GM18505 (cell line): Measurements from ENCODE around the gene FANCC.

Experiments
- ATAC-seq: cut with Tn5 transposase; IDR thresholded peaks from one replicate; pipeline ENCODE4 v1.9.1; 2021; ENCODE audit not compliant: unreplicated experiment
- POLR2A ChIP-seq: IDR thresholded peaks from 4 replicates; pipeline ENCODE4 v1.6.1; 2011; ENCODE audit warnings: borderline replicate concordance; ENCODE audit not compliant: insufficient read depth, insufficient read length; ENCODE audit errors: extremely low read depth

The FANCC gene

GRCh38 chr9:95142315-95142714 lies 175.2 kb downstream of the FANCC start:
- ATAC-seq = no peak
- TF ChIP-seq POLR2A = no peak

DNA sequence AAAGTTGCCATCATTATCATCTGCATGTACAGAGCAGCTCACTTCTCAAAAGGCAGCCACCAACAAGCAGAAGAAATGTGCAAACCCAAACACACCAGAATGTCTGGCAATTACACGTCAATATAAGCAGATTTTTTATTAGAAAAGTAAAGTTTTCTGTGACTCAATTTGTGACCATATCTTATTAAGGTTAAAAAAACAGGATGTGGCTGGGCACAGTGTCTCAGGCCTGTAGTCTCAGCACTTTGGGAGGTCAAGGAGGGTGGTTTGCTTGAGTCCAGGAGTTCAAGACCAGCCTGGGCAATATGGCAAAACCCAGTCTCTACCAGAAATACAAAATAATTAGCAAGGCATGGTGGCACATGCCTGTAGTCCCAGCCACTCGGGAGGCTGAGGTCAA lies 176.7 kb downstream of the FANCC start:
- no peak for TF ChIP-seq POLR2A
- ATAC-seq = no peak

- TF ChIP-seq POLR2A = no peak
Measured at GRCh38 chr9:95139126-95139525, 178.4 kb downstream of the FANCC start.

GRCh38 chr9:95138474-95138873 lies 179.0 kb downstream of the FANCC start:
- no peak for ATAC-seq
- TF ChIP-seq POLR2A = no peak

More at GRCh38 chr9:95139126-95139525, 178.4 kb downstream of the FANCC start:
- no peak for ATAC-seq

GRCh38 chr9:95137587-95138145 lies 179.8 kb downstream of the FANCC start:
- no peak for ATAC-seq
- TF ChIP-seq POLR2A = no peak

DNA sequence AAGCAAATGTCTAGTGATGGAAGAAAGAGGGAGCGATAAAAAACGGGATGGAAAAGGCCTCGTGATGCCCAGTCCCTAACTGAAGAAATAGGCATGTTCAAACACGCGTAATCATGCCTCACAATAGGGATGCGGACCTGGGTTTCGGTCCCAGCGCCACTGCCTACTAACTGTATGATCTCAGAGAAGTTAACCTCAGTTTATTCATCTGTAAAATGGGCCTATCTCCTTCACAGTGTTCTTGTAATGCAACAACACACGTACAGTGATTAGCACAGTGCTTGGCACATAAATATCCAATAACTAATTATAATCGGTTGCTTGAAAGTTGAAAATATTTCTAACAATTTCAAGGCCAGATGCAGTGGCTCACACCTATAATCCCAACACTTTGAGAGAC lies 181.8 kb downstream of the FANCC start:
- ATAC-seq = no peak

GRCh38 chr9:95134457-95134881 lies 183.0 kb downstream of the FANCC start:
- TF ChIP-seq POLR2A = no peak
- no peak for ATAC-seq

More for the DNA sequence above, 181.8 kb downstream of the FANCC start:
- no peak for TF ChIP-seq POLR2A

DNA sequence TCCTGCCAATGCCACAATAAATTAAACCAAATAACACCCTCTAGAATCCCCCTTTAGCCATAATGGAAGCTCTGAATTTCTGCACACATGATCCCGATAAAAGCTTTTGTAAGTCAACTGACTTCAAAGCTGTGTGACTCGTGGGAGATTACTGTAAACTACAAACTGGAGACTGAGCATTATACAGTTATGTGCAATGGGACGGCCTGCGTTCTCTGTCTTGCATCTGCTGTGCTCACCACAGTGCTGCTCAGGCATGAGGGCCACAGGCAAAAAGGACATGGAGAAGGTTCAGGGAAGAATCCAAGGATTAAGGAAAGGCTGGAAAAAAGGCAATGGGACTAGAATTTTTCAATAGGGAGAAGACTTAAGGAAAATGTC lies 184.2 kb downstream of the FANCC start:
- no peak for ATAC-seq
- TF ChIP-seq POLR2A = no peak

GRCh38 chr9:95132366-95133324 lies 184.9 kb downstream of the FANCC start:
- no peak for ATAC-seq
- no peak for TF ChIP-seq POLR2A

DNA sequence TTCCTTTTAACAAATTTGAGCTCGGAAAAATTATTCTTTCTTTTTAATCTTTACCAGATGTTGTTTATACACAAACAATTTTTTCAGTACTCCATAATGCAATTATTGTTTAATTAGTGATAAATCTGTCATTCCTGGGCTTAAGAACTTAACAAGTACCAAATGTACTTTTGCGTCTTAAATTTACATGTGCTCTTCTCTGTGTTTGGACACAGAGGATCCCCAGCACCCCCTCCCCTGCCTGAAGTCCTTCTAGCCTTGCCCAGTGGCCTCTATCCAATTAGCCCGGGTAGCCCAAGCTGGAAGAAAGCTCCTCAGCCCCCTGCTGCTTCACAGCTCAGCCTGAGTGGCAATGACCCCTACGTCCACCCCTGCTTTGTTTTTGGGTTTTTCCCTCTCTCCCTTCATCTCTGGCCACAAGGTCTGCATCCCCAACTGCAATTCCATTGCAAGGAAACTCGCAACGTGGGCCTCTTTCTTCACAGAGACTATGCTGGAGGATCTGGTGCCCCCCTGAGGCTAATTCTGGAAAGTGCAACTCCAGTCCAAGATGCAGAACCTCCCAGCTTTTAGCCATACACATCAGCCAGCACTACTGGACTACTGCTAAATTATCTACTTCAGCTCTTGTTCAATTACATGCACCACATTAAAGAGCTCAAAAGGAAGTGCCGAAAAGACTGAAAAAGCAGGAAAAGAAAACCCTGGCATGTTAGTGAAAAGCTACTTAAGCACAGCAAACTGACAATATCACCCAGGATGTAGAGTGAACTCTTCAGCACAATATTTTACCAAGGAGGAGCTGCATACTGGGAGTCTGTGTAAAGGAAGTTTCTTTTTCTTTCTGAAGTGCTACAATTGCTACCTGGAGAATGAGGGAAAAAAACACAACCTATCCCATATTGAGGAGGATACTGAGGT lies 186.2 kb downstream of the FANCC start:
- ATAC-seq = no peak
- no peak for TF ChIP-seq POLR2A

GRCh38 chr9:95130484-95130883 lies 187.0 kb downstream of the FANCC start:
- ATAC-seq = no peak
- no peak for TF ChIP-seq POLR2A

GRCh38 chr9:95129476-95130291 lies 187.8 kb downstream of the FANCC start:
- no peak for ATAC-seq

GRCh38 chr9:95128177-95128524 lies 189.4 kb downstream of the FANCC start:
- TF ChIP-seq POLR2A = no peak
- ATAC-seq = no peak

More at GRCh38 chr9:95129476-95130291, 187.8 kb downstream of the FANCC start:
- TF ChIP-seq POLR2A = no peak
